CD4-positive, alpha-beta memory T cell (primary cell): ENCODE measurements around the gene UBE2E2. TPM values are rescaled to one million over a fixed set of nuclear protein-coding genes. Genes with fewer than 3 reads are reported as not detected.

Experiments
- CTCF ChIA-PET: fragments of 350-600 bp; sonication (Branson Sonifier 250); formaldehyde crosslinking; loops from one replicate; lab custom pipeline; 2021; ENCODE audit warnings: inconsistent platforms; ENCODE audit not compliant: partially characterized antibody; lab: Charles Lee
- POLR2A ChIA-PET: fragments of 350-600 bp; sonication (Branson Sonifier 250); formaldehyde crosslinking; loops from one replicate; lab custom pipeline; 2021; ENCODE audit not compliant: partially characterized antibody; lab: Charles Lee
- DNase-seq, 5 donors: peaks; one replicate each; pipeline versions ENCODE4 v3.0.0 to v3.0.0-alpha.2; 2020 to 2022; ENCODE audit warnings: mixed read lengths in 1 of 5
- H3K27ac ChIP-seq: one replicate; pipeline ENCODE4 v1.7.0; 2013; ENCODE audit warnings: low read depth, low read length
- H3K27me3 ChIP-seq: 2 replicates; pipeline ENCODE4 v1.7.0; 2013; ENCODE audit warnings: mild to moderate bottlenecking, low read length, moderate library complexity; ENCODE audit not compliant: insufficient read depth
- H3K36me3 ChIP-seq: 2 replicates; pipeline ENCODE4 v1.7.0; 2013; ENCODE audit warnings: mild to moderate bottlenecking, low read length, moderate library complexity; ENCODE audit not compliant: insufficient read depth
- H3K4me1 ChIP-seq: 2 replicates; pipeline ENCODE4 v1.7.0; 2013; ENCODE audit warnings: mild to moderate bottlenecking, low read length, moderate library complexity; ENCODE audit not compliant: insufficient read depth
- H3K4me3 ChIP-seq, 2 donors: one replicate each; pipeline ENCODE4 v1.7.0; 2013; ENCODE audit warnings: low read length in 2 of 2, mild to moderate bottlenecking in 1 of 2
- H3K9me3 ChIP-seq, 2 donors: one replicate each; pipeline ENCODE4 v1.7.0; 2013; ENCODE audit warnings: low read length in 2 of 2, control low read depth in 1 of 2; ENCODE audit not compliant: control insufficient read depth in 1 of 2
- H3K27ac Mint-ChIP-seq, 7 donors: one replicate each; pipeline ENCODE4 v1.8.0; 2020 to 2021; ENCODE audit warnings: mixed read lengths in 7 of 7, mild to moderate bottlenecking in 6 of 7, inconsistent platforms in 3 of 7, moderate library complexity in 3 of 7
- H3K27me3 Mint-ChIP-seq, 2 donors: one replicate each; pipeline ENCODE4 v1.8.0; 2020 to 2021; ENCODE audit warnings: mixed read lengths in 2 of 2
- H3K36me3 Mint-ChIP-seq, 2 donors: one replicate each; pipeline ENCODE4 v1.8.0; 2020 to 2021; ENCODE audit warnings: mixed read lengths in 2 of 2, inconsistent platforms in 1 of 2, mild to moderate bottlenecking in 1 of 2
- H3K4me1 Mint-ChIP-seq, 4 donors: one replicate each; pipeline ENCODE4 v1.8.0; 2020 to 2021; ENCODE audit warnings: mixed read lengths in 4 of 4, mild to moderate bottlenecking in 1 of 4
- H3K4me3 Mint-ChIP-seq, 8 donors: one replicate each; pipeline ENCODE4 v1.8.0; 2020 to 2021; ENCODE audit warnings: mixed read lengths in 8 of 8, mild to moderate bottlenecking in 7 of 8, moderate library complexity in 6 of 8, inconsistent platforms in 3 of 8
- H3K9me3 Mint-ChIP-seq, 8 donors: one replicate each; pipeline ENCODE4 v1.8.0; 2020 to 2021; ENCODE audit warnings: mixed read lengths in 8 of 8, mild to moderate bottlenecking in 5 of 8, inconsistent platforms in 3 of 8, moderate library complexity in 1 of 8
- intact Hi-C: fragments of 100-400 bp; cut with micrococcal nuclease; formaldehyde crosslinking; loops from one replicate; pipeline ENCODE4 v1.15.1; 2023
- polyA plus RNA-seq, 2 donors: library from polyadenylated mRNA; unstranded; fragments of 300-500 nt; fragmentation: Illumina TruSeq; gene quantifications; one replicate each; pipeline ENCODE4 v1.2.3, GENCODE V29; 2021
- total RNA-seq, 2 experiments: library from RNA; stranded (reverse); gene quantifications; one replicate each; pipeline ENCODE4 v1.2.3, GENCODE V29; 2021

UBE2E2 gene
- total and polyA plus RNA-seq, 4 experiments from 2014 or later, result 1.3 to 4.7 (median 3.1) TPM

DNA sequence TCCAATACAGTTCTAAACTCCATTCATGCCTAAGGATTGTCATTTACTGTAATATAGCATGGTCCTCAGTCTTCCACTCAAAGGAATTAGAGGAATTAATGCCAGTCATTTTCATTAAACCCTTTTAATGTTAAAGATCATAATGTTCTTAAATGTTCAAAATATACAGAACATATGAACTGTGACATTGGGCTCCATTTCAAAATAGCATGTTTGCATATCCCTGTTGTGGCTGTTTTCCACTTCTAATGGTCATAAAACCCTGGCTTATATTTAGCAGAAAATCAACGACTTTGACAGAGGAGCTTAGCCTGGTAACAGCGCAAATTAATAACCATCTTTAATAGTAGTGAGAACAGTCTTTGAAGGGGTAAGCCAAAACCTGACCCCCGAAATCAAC is 260.7 kb downstream of the UBE2E2 start:
- Mint-ChIP-seq H3K27ac (peak overlapping the region in 1 of 7 donors; percentile 25), H3K4me3 (no peak overlapping the region), H3K4me1 (no peaks in the 10 kb centered on the region), H3K9me3 (peaks cover 0 to 16% (median 5%) of the 10 kb centered on the region in 8 donors), H3K36me3 (no peaks in the 10 kb centered on the region), H3K27me3 (no peaks in the 10 kb centered on the region)
- POLR2A ChIA-PET, result no interaction called here
- no peak for DNase-seq
- intact Hi-C loops, result no loop called here
- H3K4me3 ChIP-seq, result no peak overlapping the region
- H3K27me3 ChIP-seq, result no peaks in the 10 kb centered on the region
- H3K4me1 ChIP-seq, result no peaks in the 10 kb centered on the region
- H3K27ac ChIP-seq, result no peak overlapping the region
- no peaks in the 10 kb centered on the region for H3K36me3 ChIP-seq
- no peaks in the 10 kb centered on the region for H3K9me3 ChIP-seq
- CTCF ChIA-PET, result no interaction called here

DNA sequence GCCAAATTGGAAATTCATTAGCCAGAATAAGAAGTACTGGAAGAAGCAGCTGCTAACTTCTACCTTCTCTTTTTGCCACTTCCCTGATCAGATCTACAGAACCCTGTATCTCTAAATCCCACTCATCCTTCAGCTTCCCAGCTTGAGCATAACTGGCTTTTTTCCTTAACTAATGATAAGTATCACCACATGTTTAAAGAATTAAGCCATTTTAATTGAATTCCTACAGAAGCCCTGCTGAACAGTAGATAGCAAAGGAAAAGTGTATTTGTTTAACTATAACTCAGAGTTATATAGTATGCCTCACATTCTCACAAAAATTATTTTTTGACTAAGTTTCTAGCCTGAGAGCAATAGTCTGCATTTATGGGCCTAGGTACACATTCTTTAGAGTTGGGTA is 262.4 kb downstream of the UBE2E2 start:
- Histone ChIP-seq H3K27ac (no peak overlapping the region), H3K4me3 (no peak overlapping the region), H3K27me3 (no peaks in the 10 kb centered on the region), H3K9me3 (no peaks in the 10 kb centered on the region), H3K4me1 (no peaks in the 10 kb centered on the region), H3K36me3 (no peaks in the 10 kb centered on the region)
- CTCF ChIA-PET, result no interaction called here
- DNase-seq, result no peak
- Mint-ChIP-seq H3K4me1 (no peaks in the 10 kb centered on the region), H3K27ac (no peak overlapping the region), H3K27me3 (peaks cover 0 to 1% of the 10 kb centered on the region in 2 donors), H3K4me3 (no peak overlapping the region), H3K36me3 (no peaks in the 10 kb centered on the region), H3K9me3 (peaks cover 0 to 16% (median 6%) of the 10 kb centered on the region in 8 donors)
- intact Hi-C loops, result no loop called here
- POLR2A ChIA-PET, result no interaction called here

DNA sequence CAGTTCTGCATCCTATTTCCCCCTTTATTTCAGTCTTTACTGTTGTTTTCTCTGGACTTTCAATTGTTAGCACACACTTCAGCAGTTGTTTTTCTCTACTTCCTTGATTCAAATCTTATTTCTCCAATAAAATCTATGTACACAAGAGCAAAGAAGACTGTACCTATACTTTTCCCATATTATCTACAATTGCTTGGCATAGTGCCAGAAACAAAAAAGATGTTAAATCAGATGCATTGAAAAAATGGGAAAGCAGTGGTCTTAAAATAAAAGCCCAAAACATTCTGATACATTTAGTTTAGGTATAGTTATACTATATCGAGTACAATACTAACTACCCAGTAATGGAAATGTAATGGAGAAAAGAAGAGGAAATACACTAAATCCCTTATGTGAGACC is 265.1 kb downstream of the UBE2E2 start:
- no peak overlapping the region for H3K27ac Mint-ChIP-seq
- peaks cover 0 to 1% of the 10 kb centered on the region in 2 donors for H3K27me3 Mint-ChIP-seq
- no peaks in the 10 kb centered on the region for H3K36me3 Mint-ChIP-seq
- intact Hi-C loops, result no loop called here
- CTCF ChIA-PET, result interaction anchor here (1.3 kb wide), 1 partner anchor 14 kb away, joined by 5 read pairs; no protein-coding TSS in a partner anchor
- POLR2A ChIA-PET, result no interaction called here
- H3K9me3 ChIP-seq, result no peaks in the 10 kb centered on the region
- no peak overlapping the region for H3K27ac ChIP-seq
- peaks cover 0 to 16% (median 6%) of the 10 kb centered on the region in 8 donors for H3K9me3 Mint-ChIP-seq
- no peak overlapping the region for H3K4me3 ChIP-seq
- H3K36me3 ChIP-seq, result no peaks in the 10 kb centered on the region
- no peaks in the 10 kb centered on the region for H3K4me1 ChIP-seq
- DNase-seq, result no peak
- H3K4me3 Mint-ChIP-seq, result no peak overlapping the region
- H3K4me1 Mint-ChIP-seq, result no peaks in the 10 kb centered on the region
- no peaks in the 10 kb centered on the region for H3K27me3 ChIP-seq

DNA sequence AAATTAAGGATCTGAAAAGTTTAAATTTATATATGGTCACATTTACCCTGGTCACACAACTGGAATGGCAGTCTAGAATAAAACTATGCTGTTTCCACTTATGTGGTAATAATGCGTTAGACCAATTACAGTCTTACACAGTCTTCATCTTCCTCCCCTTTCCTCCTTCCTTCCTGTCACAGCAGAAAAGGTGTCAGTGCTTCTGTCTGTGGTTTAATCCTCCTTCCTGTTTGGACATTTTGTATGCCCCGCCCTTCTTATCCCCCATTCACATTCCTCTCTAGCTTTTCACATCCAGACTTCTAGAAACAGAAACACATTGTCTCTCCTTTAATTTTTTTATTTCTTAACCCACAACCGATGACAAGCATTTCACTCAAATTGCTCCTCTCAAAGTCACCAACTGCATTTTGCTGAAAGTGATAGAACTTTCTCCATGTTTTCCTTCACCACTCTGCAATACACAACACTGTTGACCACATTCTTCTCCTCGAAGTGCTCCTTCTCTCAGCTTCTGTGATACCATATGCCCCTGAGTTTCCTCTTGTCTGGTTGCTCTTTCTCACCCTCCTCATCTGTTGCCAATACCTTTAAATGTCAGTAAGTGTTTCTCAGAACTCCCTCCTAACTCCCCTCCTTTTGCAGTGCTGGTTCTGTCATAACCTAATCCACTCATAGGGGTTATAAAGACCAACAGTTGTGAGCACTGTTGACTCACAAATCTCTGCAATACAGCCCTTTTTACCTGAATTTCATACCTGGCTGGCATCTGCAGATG is 271.6 kb downstream of the UBE2E2 start:
- Mint-ChIP-seq H3K27me3 (peaks cover 1 to 3% of the 10 kb centered on the region in 2 donors), H3K4me1 (peaks cover 2 to 7% (median 5%) of the 10 kb centered on the region in 4 donors), H3K27ac (no peak overlapping the region), H3K9me3 (peaks cover 5 to 16% (median 9%) of the 10 kb centered on the region in 8 donors), H3K36me3 (peaks cover 0 to 5% of the 10 kb centered on the region in 2 donors), H3K4me3 (peak overlapping the region in 1 of 8 donors; percentile 1)
- CTCF ChIA-PET, result no interaction called here
- Histone ChIP-seq H3K36me3 (no peaks in the 10 kb centered on the region), H3K4me1 (no peaks in the 10 kb centered on the region), H3K27me3 (no peaks in the 10 kb centered on the region), H3K4me3 (no peak overlapping the region), H3K27ac (no peak overlapping the region), H3K9me3 (peaks cover 0 to 6% of the 10 kb centered on the region in 2 donors)
- DNase-seq, result no peak
- POLR2A ChIA-PET, result no interaction called here
- intact Hi-C loops, result no loop called here

DNA sequence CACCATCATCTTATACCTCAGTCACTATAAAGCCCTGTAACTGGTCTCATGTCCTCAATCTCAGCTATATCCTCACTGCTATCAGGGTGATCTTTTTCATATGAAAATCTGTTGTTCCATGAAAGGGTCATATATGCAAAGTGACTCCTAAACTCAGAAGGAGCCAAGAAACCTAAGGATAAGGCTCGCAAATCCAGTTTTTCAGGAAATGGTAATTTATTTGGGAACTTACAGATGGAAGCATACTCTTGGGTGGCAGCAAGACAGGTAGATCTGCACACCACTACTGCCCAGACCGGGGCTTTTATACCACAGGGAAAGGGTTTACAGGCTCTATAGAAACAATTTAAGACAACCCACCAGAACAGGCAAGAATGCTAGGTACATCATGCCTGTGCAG is 272.3 kb downstream of the UBE2E2 start:
- intact Hi-C loops, result no loop called here
- ChIA-PET CTCF (no interaction called here), POLR2A (no interaction called here)
- Histone ChIP-seq H3K27me3 (no peaks in the 10 kb centered on the region), H3K4me3 (no peak overlapping the region), H3K4me1 (no peaks in the 10 kb centered on the region), H3K9me3 (peaks cover 0 to 6% of the 10 kb centered on the region in 2 donors), H3K36me3 (no peaks in the 10 kb centered on the region), H3K27ac (no peak overlapping the region)
- no peak overlapping the region for H3K27ac Mint-ChIP-seq
- peaks cover 0 to 5% of the 10 kb centered on the region in 2 donors for H3K36me3 Mint-ChIP-seq
- DNase-seq, result no peak
- H3K4me3 Mint-ChIP-seq, result no peak overlapping the region
- H3K4me1 Mint-ChIP-seq, result peaks cover 2 to 7% (median 5%) of the 10 kb centered on the region in 4 donors
- H3K9me3 Mint-ChIP-seq, result peaks cover 5 to 17% (median 9%) of the 10 kb centered on the region in 8 donors
- H3K27me3 Mint-ChIP-seq, result peaks cover 0 to 3% of the 10 kb centered on the region in 2 donors

DNA sequence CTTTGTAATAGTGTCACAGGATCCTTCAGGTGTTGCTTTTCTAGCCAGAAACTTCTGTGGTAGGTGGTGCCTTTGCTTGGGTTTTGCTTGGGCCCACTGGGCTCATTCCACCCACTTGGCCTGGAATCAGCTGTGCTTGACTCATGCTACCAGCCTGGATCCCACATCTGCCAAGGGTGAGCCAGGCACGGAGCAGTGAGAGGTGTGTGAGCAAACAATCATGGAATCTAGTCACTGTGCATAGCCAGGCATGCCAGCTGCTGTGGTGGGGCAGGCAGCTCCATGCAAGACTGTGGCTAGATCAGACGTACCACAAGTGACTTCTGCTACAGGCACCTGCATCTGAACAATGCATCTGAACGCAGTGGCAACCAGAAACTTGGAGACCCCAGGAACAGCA is 275.9 kb downstream of the UBE2E2 start:
- intact Hi-C loops, result no loop called here
- Histone ChIP-seq H3K36me3 (no peaks in the 10 kb centered on the region), H3K4me3 (no peak overlapping the region), H3K27me3 (no peaks in the 10 kb centered on the region), H3K27ac (no peak overlapping the region), H3K4me1 (no peaks in the 10 kb centered on the region), H3K9me3 (peaks cover 0 to 6% of the 10 kb centered on the region in 2 donors)
- Mint-ChIP-seq H3K27me3 (peaks cover 0 to 3% of the 10 kb centered on the region in 2 donors), H3K9me3 (peaks cover 5 to 17% (median 9%) of the 10 kb centered on the region in 8 donors), H3K4me1 (peaks cover 2 to 7% (median 5%) of the 10 kb centered on the region in 4 donors), H3K4me3 (no peak overlapping the region), H3K27ac (no peak overlapping the region), H3K36me3 (peaks cover 0 to 5% of the 10 kb centered on the region in 2 donors)
- POLR2A ChIA-PET, result no interaction called here
- CTCF ChIA-PET, result no interaction called here
- no peak for DNase-seq

DNA sequence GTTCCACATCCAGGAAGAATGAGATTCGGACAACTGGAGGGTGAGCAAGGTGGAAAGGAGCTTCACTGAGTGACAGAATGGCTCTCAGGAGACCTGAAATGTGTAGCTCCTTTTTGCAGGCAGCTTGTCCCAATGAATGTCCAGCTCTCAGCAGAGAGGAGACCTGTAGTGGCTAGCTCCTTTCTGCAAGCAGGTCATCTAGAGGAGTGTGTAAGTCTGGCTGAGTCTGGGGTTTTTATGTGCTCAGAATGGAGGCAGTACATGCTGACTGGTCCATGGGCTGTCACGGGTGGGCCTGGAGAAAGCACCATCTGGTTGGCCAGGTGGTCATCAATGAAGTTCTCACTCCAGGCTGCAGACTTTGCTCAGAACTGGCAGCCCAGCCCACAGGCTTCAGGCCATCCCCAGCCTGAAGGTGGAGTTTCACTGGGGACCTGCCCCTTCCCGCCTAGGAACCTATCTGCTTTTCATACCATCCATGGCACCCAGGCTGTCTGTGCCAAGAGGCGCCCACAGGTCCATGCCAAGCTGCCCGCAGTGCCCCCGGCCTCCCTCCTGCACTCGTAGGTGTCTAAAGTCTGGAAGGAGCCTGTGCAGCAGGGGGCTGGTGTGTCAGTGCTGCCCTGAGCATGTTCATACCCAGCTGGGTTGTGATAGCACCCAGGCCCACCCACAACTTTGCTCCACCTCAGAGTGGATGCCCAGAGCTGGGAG is 276.6 kb downstream of the UBE2E2 start:
- H3K27me3 ChIP-seq, result no peaks in the 10 kb centered on the region
- Mint-ChIP-seq H3K4me3 (no peak overlapping the region), H3K36me3 (peaks cover 0 to 5% of the 10 kb centered on the region in 2 donors), H3K27me3 (peaks cover 0 to 3% of the 10 kb centered on the region in 2 donors), H3K27ac (no peak overlapping the region), H3K4me1 (peaks cover 0 to 5% (median 4%) of the 10 kb centered on the region in 4 donors), H3K9me3 (peaks cover 5 to 21% (median 11%) of the 10 kb centered on the region in 8 donors)
- H3K27ac ChIP-seq, result no peak overlapping the region
- H3K4me3 ChIP-seq, result no peak overlapping the region
- ChIA-PET POLR2A (no interaction called here), CTCF (no interaction called here)
- H3K36me3 ChIP-seq, result no peaks in the 10 kb centered on the region
- intact Hi-C loops, result no loop called here
- peaks cover 0 to 6% of the 10 kb centered on the region in 2 donors for H3K9me3 ChIP-seq
- no peak for DNase-seq
- no peaks in the 10 kb centered on the region for H3K4me1 ChIP-seq
